NCI-H524 (cell line): ENCODE measurements around the gene FLYWCH2.
"Not testable (repeated sequence)": the region's sequence is repeated elsewhere in the genome, so short reads cannot be mapped to it uniquely, and the experiment has no call there.

Experiments
- DNase-seq, 2 experiments: peaks; one replicate each; lab custom pipeline; 2025; lab: John Stamatoyannopoulos, UW

The FLYWCH2 gene

GRCh38 chr16:2912330-2913199 lies 29.6 kb downstream of the FLYWCH2 start:
- peak in 1 of 2 experiments; percentile 47 for DNase-seq

- DNase-seq: no peak
Measured at GRCh38 chr16:2913603-2914002, 30.6 kb downstream of the FLYWCH2 start.

- no peak for DNase-seq
Measured at GRCh38 chr16:2914233-2914632, 31.2 kb downstream of the FLYWCH2 start.

GRCh38 chr16:2915196-2915929 lies 32.3 kb downstream of the FLYWCH2 start:
- no peak for DNase-seq

- peak; percentile 72 to 75 for DNase-seq
Measured at GRCh38 chr16:2919511-2920255, 36.7 kb downstream of the FLYWCH2 start.

DNA sequence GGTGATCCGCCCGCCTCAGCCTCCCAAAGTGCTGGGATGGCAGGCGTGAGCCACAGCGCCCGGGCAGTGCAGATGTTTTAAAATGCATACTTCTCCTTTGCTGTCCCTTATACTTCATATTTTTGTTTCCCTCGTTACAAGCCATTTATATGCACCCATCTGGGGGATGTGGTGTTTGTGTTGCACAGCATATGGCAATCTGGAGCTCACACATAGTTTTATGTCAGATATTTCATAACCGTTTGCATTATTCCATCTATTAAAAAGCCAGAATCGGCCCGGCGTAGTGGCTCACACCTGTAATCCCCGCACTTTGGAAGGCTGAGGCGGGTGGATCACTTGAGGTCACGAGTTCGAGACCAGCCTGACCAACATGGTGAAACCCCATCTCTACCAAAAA lies 40.5 kb downstream of the FLYWCH2 start:
- DNase-seq: no peak

GRCh38 chr16:2924901-2925755 lies 42.1 kb downstream of the FLYWCH2 start:
- DNase-seq: no peak

DNA sequence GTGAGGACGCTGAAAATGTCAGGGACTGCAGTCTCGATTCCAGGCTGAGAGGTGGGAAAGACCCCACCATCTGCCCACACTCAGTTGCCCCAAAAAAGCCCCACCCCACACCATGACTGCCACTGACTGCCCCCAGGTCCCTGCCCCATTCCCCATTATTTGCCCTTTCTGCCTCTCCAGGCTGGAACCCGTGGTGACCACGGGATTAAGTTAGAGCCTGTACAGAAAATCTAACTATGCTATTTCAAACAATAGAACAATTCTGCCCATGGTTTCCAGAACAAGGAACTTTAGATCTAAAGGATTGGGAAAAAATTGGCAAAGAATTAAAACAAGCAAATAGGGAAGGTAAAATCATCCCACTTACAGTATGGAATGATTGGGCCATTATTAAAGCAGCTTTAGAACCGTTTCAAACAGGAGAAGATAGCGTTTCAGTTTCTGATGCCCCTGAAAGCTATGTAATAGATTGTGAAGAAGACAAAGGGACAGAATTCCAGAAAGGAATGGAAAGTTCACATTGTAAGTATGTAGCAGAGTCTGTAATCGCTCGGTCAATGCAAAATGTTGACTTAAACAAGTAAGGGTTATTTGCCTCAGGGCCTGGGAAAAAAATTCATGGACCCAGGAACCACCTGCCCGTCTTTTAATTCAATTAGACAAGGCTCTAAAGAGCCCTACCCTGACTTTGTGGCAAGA lies 43.1 kb downstream of the FLYWCH2 start:
- DNase-seq: no peak

DNA sequence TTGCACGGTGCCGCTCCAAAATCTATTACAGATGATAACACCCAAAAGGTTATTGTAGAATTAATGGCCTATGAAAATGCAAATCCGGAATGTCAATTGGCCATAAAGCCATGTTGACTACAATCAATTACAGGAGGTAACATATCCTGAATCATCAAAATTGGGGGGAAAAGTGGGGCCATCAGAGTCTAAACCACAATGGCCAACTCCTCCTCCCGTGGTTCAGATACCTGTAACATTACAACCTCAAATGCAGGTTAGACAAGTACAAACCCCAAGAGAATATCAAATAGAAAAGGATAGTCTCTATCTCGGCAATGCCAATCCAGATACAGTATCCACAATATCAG lies 43.6 kb downstream of the FLYWCH2 start:
- no peak for DNase-seq

- peak; percentile 86 to 91 for DNase-seq
Measured at GRCh38 chr16:2927010-2927646, 44.1 kb downstream of the FLYWCH2 start.

DNA sequence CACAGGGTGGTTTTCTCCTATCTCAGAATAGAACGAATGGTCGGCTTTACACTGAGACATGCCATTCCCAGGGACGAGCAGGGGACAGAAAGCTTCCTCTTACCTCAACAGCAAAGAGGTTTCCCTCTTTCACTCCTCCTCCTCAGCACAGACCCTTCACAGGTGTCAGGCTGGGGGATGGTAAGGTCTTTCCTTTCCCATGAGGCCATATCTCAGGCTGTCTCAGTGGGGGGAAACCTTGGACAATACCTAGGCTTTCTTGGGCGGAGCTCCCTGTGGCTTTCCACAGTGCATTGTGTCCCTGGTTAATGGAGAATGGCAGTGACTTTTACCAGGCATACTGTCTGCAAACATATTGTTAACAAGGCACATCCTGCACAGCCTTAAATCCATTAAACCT lies 45.1 kb downstream of the FLYWCH2 start:
- not testable (repeated sequence) for DNase-seq

GRCh38 chr16:2928796-2929195 lies 45.8 kb downstream of the FLYWCH2 start:
- DNase-seq: no peak

DNA sequence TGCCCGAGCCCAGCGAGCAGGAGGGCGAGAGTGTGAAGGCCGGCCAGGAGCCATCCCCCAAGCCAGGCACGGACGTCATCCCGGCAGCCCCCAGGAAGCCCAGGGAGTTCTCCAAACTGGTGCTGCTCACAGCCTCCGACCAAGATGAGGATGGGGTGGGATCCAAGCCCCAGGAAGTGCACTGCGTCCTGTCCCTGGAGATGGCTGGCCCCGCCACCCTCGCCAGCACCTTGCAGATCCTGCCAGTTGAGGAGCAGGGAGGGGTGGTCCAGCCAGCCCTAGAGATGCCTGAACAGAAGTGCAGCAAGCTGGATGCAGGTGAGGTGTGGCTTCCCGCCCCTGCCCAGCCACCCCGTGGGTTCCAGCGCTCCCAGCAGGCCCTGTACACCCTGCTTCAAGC lies 46.7 kb downstream of the FLYWCH2 start:
- DNase-seq: no peak

DNA sequence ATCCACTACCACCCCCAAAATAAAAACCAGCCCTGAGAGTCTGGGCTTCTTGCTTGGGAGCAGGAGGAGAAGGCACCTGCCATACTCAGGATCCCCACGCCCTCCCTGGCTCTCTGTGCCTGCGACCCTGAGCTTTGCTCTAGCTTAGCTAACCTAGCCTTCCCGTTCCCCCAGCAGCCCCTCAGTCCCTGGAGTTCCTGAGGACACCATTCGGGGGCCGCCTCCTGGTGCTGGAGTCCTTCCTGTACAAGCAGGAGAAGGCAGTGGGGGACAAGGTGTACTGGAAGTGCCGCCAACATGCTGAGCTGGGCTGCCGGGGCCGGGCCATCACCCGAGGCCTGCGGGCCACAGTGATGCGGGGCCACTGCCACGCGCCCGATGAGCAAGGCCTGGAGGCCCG lies 47.2 kb downstream of the FLYWCH2 start:
- DNase-seq: no peak

GRCh38 chr16:2931231-2931914 lies 48.4 kb downstream of the FLYWCH2 start:
- DNase-seq: not testable (repeated sequence)

DNA sequence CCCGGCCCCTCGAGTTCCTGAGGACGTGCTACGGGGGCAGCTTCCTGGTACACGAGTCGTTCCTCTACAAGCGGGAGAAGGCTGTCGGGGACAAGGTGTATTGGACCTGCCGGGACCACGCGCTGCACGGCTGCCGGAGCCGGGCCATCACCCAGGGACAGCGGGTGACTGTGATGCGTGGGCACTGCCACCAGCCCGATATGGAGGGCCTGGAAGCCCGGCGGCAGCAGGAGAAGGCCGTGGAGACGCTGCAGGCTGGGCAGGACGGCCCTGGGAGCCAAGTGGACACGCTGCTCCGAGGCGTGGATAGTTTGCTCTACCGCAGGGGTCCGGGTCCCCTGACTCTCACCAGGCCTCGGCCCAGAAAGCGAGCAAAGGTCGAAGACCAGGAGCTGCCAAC lies 50.1 kb downstream of the FLYWCH2 start:
- DNase-seq: no peak

DNA sequence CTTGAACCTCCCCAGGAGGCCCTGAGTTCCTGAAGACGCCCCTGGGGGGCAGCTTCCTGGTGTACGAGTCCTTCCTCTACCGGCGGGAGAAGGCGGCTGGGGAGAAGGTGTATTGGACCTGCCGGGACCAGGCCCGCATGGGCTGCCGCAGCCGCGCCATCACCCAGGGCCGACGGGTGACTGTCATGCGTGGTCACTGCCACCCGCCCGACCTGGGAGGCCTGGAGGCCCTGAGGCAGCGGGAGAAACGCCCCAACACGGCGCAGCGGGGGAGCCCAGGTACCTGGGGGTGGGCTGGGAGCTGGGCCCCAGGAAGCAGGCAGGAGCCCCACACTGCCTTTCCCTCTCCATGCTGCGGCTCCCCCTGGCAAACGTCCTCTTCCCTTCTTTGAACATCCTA lies 50.7 kb downstream of the FLYWCH2 start:
- DNase-seq: no peak

DNA sequence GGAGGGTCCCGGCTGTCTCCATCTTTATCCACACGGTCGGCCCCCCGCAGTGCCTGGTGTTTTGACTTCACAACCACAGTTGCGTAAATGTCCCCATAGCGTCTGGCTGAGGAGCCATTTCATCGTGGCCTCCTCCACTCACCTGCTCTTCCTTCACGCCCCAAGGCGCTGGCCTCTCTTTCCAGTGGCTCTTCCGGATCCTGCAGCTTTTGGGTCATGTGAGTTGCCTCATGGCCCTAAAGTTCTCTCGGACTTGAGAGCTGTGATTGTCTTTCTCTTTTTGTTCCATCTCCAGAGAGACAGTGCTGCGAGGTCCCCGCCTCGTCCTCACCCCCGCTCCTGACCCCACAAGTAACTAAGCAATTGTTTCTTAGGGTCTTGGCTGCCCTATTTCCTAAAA lies 51.4 kb downstream of the FLYWCH2 start:
- DNase-seq: no peak

GRCh38 chr16:2936436-2937011 lies 53.5 kb downstream of the FLYWCH2 start:
- no peak for DNase-seq

GRCh38 chr16:2937170-2937569 lies 54.2 kb downstream of the FLYWCH2 start:
- DNase-seq: no peak
